Spleen (tissue), 13 donors: Measurements from ENCODE around the gene CDCA5. TPM values are rescaled to one million over a fixed set of nuclear protein-coding genes. Genes with fewer than 3 reads are reported as not detected.

ENCODE experiments used
- DNase-seq: peaks from one replicate; pipeline ENCODE4 v3.0.0-alpha.2; 2020
- H3K27ac ChIP-seq, 8 donors: fragments of 200-600 bp; sonication (generic) in 7 of 8; 1 replicate in 4 of 8; 2 replicates in 4 of 8; pipeline versions ENCODE4 v1.5.0 to v1.8.0; 2016 to 2021; ENCODE audit warnings: inconsistent platforms in 4 of 8, mild to moderate bottlenecking in 4 of 8, moderate library complexity in 1 of 8
- H3K27me3 ChIP-seq, 7 donors: fragments of 200-600 bp; sonication (generic) in 6 of 7; replicated peaks in 1 of 7; 1 replicate in 4 of 7; 2 replicates in 3 of 7; pipeline versions ENCODE4 v1.5.0 to v1.8.0; 2016 to 2021; ENCODE audit warnings: inconsistent platforms in 3 of 7, mild to moderate bottlenecking in 1 of 7
- H3K36me3 ChIP-seq, 6 donors: fragments of 200-600 bp; sonication (generic) in 5 of 6; 1 replicate in 4 of 6; 2 replicates in 2 of 6; pipeline versions ENCODE4 v1.5.0 to v1.8.0; 2016 to 2021; ENCODE audit warnings: inconsistent platforms in 2 of 6
- H3K4me1 ChIP-seq, 6 donors: fragments of 200-600 bp; sonication (generic) in 5 of 6; 1 replicate in 3 of 6; 2 replicates in 3 of 6; pipeline versions ENCODE4 v1.5.0 to v1.8.0; 2016 to 2021; ENCODE audit warnings: inconsistent platforms in 3 of 6
- H3K4me3 ChIP-seq, 8 donors: fragments of 200-600 bp; sonication (generic) in 7 of 8; 1 replicate in 4 of 8; 2 replicates in 4 of 8; pipeline versions ENCODE4 v1.5.0 to v1.8.0; 2016 to 2021; ENCODE audit warnings: inconsistent platforms in 4 of 8, mild to moderate bottlenecking in 4 of 8, moderate library complexity in 2 of 8
- H3K9me3 ChIP-seq, 8 donors: fragments of 200-600 bp; sonication (generic) in 7 of 8; 1 replicate in 4 of 8; 2 replicates in 4 of 8; pipeline versions ENCODE4 v1.5.0 to v1.8.0; 2016 to 2021; ENCODE audit warnings: inconsistent platforms in 4 of 8
- CTCF ChIP-seq, 11 experiments: fragments of 200-600 bp in 7 of 11; fragments of 450-650 bp in 4 of 11; sonication (generic) in 4 of 11; IDR thresholded peaks in 8 of 11; conservative IDR thresholded peaks in 3 of 11; 1 replicate in 7 of 11; 2 replicates in 4 of 11; pipeline versions ENCODE4 v1.4.0 to v1.8.0; 2016 to 2021; ENCODE audit warnings: antibody characterized with exemption in 11 of 11, inconsistent platforms in 4 of 11, mild to moderate bottlenecking in 1 of 11
- POLR2A ChIP-seq, 3 donors: fragments of 450-650 bp; IDR thresholded peaks; one replicate each; pipeline ENCODE4 v1.5.1; 2017; ENCODE audit warnings: antibody characterized with exemption in 3 of 3, mild to moderate bottlenecking in 1 of 3
- POLR2AphosphoS5 ChIP-seq, 3 donors: sonication (generic); formaldehyde crosslinking; IDR thresholded peaks; one replicate each; pipeline ENCODE4 v1.5.1; 2017; ENCODE audit warnings: antibody characterized with exemption in 3 of 3
- WGBS, 5 donors: extraction: QIAGEN DNeasy Blood & Tissue Kit in 3 of 5; methylation state at CpG; one replicate each; pipeline versions ENCODE4 v1.1.5 to v1.1.7; 2013 to 2018; 5-methylcytosine and 5-hydroxymethylcytosine counted together
- intact Hi-C: fragments of 100-400 bp; cut with DNase I; formaldehyde crosslinking; loops from one replicate; pipeline ENCODE4 v1.15.0; 2023; ENCODE audit warnings: low total_unique reads
- long read RNA-seq, 2 donors: transcript quantifications; one replicate each; lab custom pipeline, GENCODE V29; 2026
- polyA plus RNA-seq, 3 donors: library from polyadenylated mRNA; stranded (reverse); fragments of 200-250 nt; gene quantifications; one replicate each; pipeline ENCODE4 v1.2.1, GENCODE V29; 2013
- total RNA-seq, 7 donors: library from RNA; depleted of rRNA in 3 of 7; stranded (reverse); fragments of >200 nt in 3 of 7; fragmentation: NEBNext Ultra II Directional in 4 of 7; extraction: Animal tissue kit (Norgen Biotek cat#: 25700) in 4 of 7; gene quantifications; one replicate each; pipeline versions ENCODE4 v1.1.0 to v1.2.1, GENCODE V29; 2016 to 2021
- donor health status: healthy with polysubstance abuse.
- donor health status: DM: no; HTN: no; CAD: no; lungs with moderate emphysema.
- donor health status: DM: no; HTN: no; CAD: no.
- donor health status: Bipolar disorder and iron deficiency.
- donor health status: healthy.
- donor health status: DM: no; HTN: no; CAD: no.
- donor health status: DM: yes; HTN: yes; CAD: no.

CDCA5 gene
- total RNA-seq: 10 to 100 TPM in 1 of 7 donors, 1 to 10 TPM in 6; 2.4 to 11.1 (median 7.0) TPM
- 1 to 10 TPM; 1.5 to 5.9 (median 4.6) TPM for polyA plus RNA-seq
- long read RNA-seq, donor 1, partial matches to known transcripts: 0 of 7 reads
- long read RNA-seq, donor 1, other reads (novel, unspliced or antisense): 0 of 7 reads
- long read RNA-seq, donor 2, transcript CDCA5-201 (6 exons, 2,587 nt): major isoform, 5 of 15 reads
- long read RNA-seq, donor 2, partial matches to known transcripts: 0 of 15 reads
- long read RNA-seq, donor 2, other reads (novel, unspliced or antisense): 9 of 15 reads

GRCh38 chr11:65083834-65084597 lies at the start of gene CDCA5, which contains the start of gene ZFPL1:
Gene CDCA5, minus strand, starts transcription at chr11:65084040. Its CDS starts 62 bp downstream, at chr11:65083978.
Gene ZFPL1, plus strand, starts transcription at chr11:65084222. Its CDS starts 477 bp downstream, at chr11:65084699.
- TF ChIP-seq POLR2A (IDR thresholded peaks at IDR 0.05): peak in 2 of 3 donors; percentile 67 to 94
- TF ChIP-seq CTCF (IDR thresholded peaks at IDR 0.05 in 8 of 11, conservative IDR thresholded peaks at IDR 0.05 in 3 of 11): peak in 5 of 11 experiments; percentile 13 to 45 (median 34)
- TF ChIP-seq POLR2AphosphoS5 (IDR thresholded peaks at IDR 0.05): peak; percentile 97 to 99 (median 97)
- no peaks in the 10 kb centered on the region for H3K27me3 ChIP-seq
- H3K9me3 ChIP-seq: no peaks in the 10 kb centered on the region
- peaks cover 16 to 48% (median 26%) of the 10 kb centered on the region in 6 donors for H3K4me1 ChIP-seq
- H3K4me3 ChIP-seq: peak within 1 kb of the TSS; percentile 40 to 89 (median 74)
- intact Hi-C loops: no loop called here
- whole genome bisulfite sequencing, 5 donors: 0 to 1% (median 0%) methylated on average over 68 to 79 of the region's 79 CpGs
- H3K27ac ChIP-seq: peak within 1 kb of the TSS; percentile 91 to 98 (median 94)
- H3K36me3 ChIP-seq: peaks cover 0 to 57% (median 35%) of the 10 kb centered on the region in 6 donors
- peak; percentile 98 for DNase-seq

GRCh38 chr11:65132988-65133700 lies 49.3 kb upstream of the CDCA5 start:
- H3K9me3 ChIP-seq: no peaks in the 10 kb centered on the region
- DNase-seq: peak; percentile 93
- intact Hi-C loops: no loop called here
- no peaks in the 10 kb centered on the region for H3K27me3 ChIP-seq
- peaks cover 38 to 84% (median 58%) of the 10 kb centered on the region in 6 donors for H3K4me1 ChIP-seq
- H3K27ac ChIP-seq: peak overlapping the region; percentile 3 to 100 (median 98)
- peak overlapping the region; percentile 77 to 99 (median 96) for H3K4me3 ChIP-seq
- TF ChIP-seq POLR2AphosphoS5 (IDR thresholded peaks at IDR 0.05): peak; percentile 45 to 68 (median 64)
- TF ChIP-seq CTCF (IDR thresholded peaks at IDR 0.05 in 8 of 11, conservative IDR thresholded peaks at IDR 0.05 in 3 of 11): no peak
- TF ChIP-seq POLR2A (IDR thresholded peaks at IDR 0.05): no peak
- 32 to 48% (median 36%) methylated on average over 14 to 18 of the region's 18 CpGs for WGBS, 5 donors
- H3K36me3 ChIP-seq: peaks cover 5 to 49% (median 47%) of the 10 kb centered on the region in 6 donors

GRCh38 chr11:65132238-65132987 lies 48.6 kb upstream of the CDCA5 start:
- 47 to 66% (median 55%) methylated on average over 9 to 10 of the region's 10 CpGs for WGBS, 5 donors
- Histone ChIP-seq H3K9me3 (no peaks in the 10 kb centered on the region), H3K4me1 (peaks cover 38 to 85% (median 58%) of the 10 kb centered on the region in 6 donors), H3K4me3 (peak overlapping the region; percentile 77 to 99 (median 96)), H3K27me3 (no peaks in the 10 kb centered on the region), H3K36me3 (peaks cover 9 to 57% (median 54%) of the 10 kb centered on the region in 6 donors), H3K27ac (peak overlapping the region; percentile 3 to 100 (median 96))
- intact Hi-C loops: no loop called here
- TF ChIP-seq POLR2AphosphoS5 (IDR thresholded peaks at IDR 0.05) (peak; percentile 46 to 80 (median 70)), POLR2A (IDR thresholded peaks at IDR 0.05) (peak in 1 of 3 donors; percentile 12), CTCF (IDR thresholded peaks at IDR 0.05 in 8 of 11, conservative IDR thresholded peaks at IDR 0.05 in 3 of 11) (no peak)
- peak; percentile 89 for DNase-seq
